ENCODE data around the gene KLHDC2.

GRCh38 chr14:49769171-49769570, 1.2 kb downstream of the KLHDC2 start:
- TF ChIP-seq CTCF (conservative IDR thresholded peaks at IDR 0.05 in 1 of 2, IDR thresholded peaks at IDR 0.05 in 1 of 2; ENCODE audit: low read depth in 1 of 2, low read length in 2 of 2) (no peak), EZH2 (IDR thresholded peaks at IDR 0.05; ENCODE audit: low read length, missing control alignments) (no peak)

Data from fibroblast of lung (primary cell).